HG03196 (cell line): ENCODE data around the gene HTR3A.

Experiments used
- ATAC-seq: cut with Tn5 transposase; IDR thresholded peaks from one replicate; pipeline ENCODE4 v1.9.1; 2021; ENCODE audit not compliant: unreplicated experiment

HTR3A gene

GRCh38 chr11:113977701-113978100 is 2.8 kb downstream of the HTR3A start:
- ATAC-seq: no peak

GRCh38 chr11:113979431-113979830 is 4.5 kb downstream of the HTR3A start:
- no peak for ATAC-seq

GRCh38 chr11:113980785-113981184 is 5.9 kb downstream of the HTR3A start:
- ATAC-seq: no peak

- ATAC-seq: no peak
Measured at GRCh38 chr11:113982306-113982705, 7.4 kb downstream of the HTR3A start.

- ATAC-seq: no peak
Measured at GRCh38 chr11:113984781-113985180, 9.9 kb downstream of the HTR3A start.

- ATAC-seq: no peak
Measured at GRCh38 chr11:113985906-113986305, 11.0 kb downstream of the HTR3A start.

- ATAC-seq: no peak
Measured at GRCh38 chr11:113986351-113987140, 11.6 kb downstream of the HTR3A start.

- ATAC-seq: no peak
Measured at GRCh38 chr11:113989381-113989780, 14.5 kb downstream of the HTR3A start.

GRCh38 chr11:113989916-113990315 is 15.0 kb downstream of the HTR3A start:
- no peak for ATAC-seq

- no peak for ATAC-seq
Measured at GRCh38 chr11:113991170-113991569, 16.3 kb downstream of the HTR3A start.

- no peak for ATAC-seq
Measured at GRCh38 chr11:113991718-113992458, 17.0 kb downstream of the HTR3A start.

- ATAC-seq: no peak
Measured at GRCh38 chr11:113992459-113993110, 17.7 kb downstream of the HTR3A start.

- ATAC-seq: no peak
Measured at GRCh38 chr11:113994077-113994954, 19.4 kb downstream of the HTR3A start.

GRCh38 chr11:113997473-113997872 is 22.6 kb downstream of the HTR3A start:
- ATAC-seq: no peak

- no peak for ATAC-seq
Measured at GRCh38 chr11:113998574-113998973, 23.7 kb downstream of the HTR3A start.

- no peak for ATAC-seq
Measured at GRCh38 chr11:114000526-114000925, 25.6 kb downstream of the HTR3A start.

- no peak for ATAC-seq
Measured at GRCh38 chr11:114001416-114001815, 26.5 kb downstream of the HTR3A start.

GRCh38 chr11:114008331-114008730 is 33.4 kb downstream of the HTR3A start:
- no peak for ATAC-seq

GRCh38 chr11:114010931-114011330 is 36.0 kb downstream of the HTR3A start:
- no peak for ATAC-seq

GRCh38 chr11:114011443-114011842 is 36.5 kb downstream of the HTR3A start:
- ATAC-seq: no peak

- no peak for ATAC-seq
Measured at GRCh38 chr11:114015117-114015516, 40.2 kb downstream of the HTR3A start.
